Thyroid gland (tissue), 4 donors: ENCODE results near the gene TINAGL1. TPM values are rescaled to one million over a fixed set of nuclear protein-coding genes. Genes with fewer than 3 reads are reported as not detected.
A peak's percentile ranks its signal among the peaks of the same experiment; 100 is the strongest.

ENCODE experiments used
- DNase-seq, 2 donors: peaks; one replicate each; pipeline ENCODE4 v3.0.0-alpha.2; 2019
- H3K27ac ChIP-seq, 3 donors: fragments of 200-600 bp; sonication (generic); 1 replicate in 2 of 3; 2 replicates in 1 of 3; pipeline ENCODE4 v1.5.1; 2016 to 2019; ENCODE audit warnings: mild to moderate bottlenecking in 1 of 3, moderate library complexity in 1 of 3
- H3K27me3 ChIP-seq: fragments of 200-600 bp; sonication (generic); one replicate; pipeline ENCODE4 v1.5.1; 2019
- H3K36me3 ChIP-seq, 2 donors: fragments of 200-600 bp; sonication (generic); one replicate each; pipeline ENCODE4 v1.5.1; 2016 to 2019
- H3K4me1 ChIP-seq, 2 donors: fragments of 200-600 bp; sonication (generic); one replicate each; pipeline ENCODE4 v1.5.1; 2017 to 2019
- H3K4me3 ChIP-seq, 3 donors: fragments of 200-600 bp; sonication (generic); replicated peaks in 1 of 3; 1 replicate in 2 of 3; 2 replicates in 1 of 3; pipeline ENCODE4 v1.5.1; 2016; ENCODE audit warnings: mild to moderate bottlenecking in 1 of 3
- H3K9me3 ChIP-seq: fragments of 200-600 bp; sonication (generic); one replicate; pipeline ENCODE4 v1.5.1; 2017
- POLR2A ChIP-seq, 2 donors: fragments of 450-650 bp; IDR thresholded peaks; one replicate each; pipeline ENCODE4 v1.6.1; 2017; ENCODE audit warnings: antibody characterized with exemption in 2 of 2, mild to moderate bottlenecking in 2 of 2, moderate library complexity in 1 of 2
- WGBS, 2 donors: methylation state at CpG; one replicate each; pipeline ENCODE4 v1.1.5; 2017; 5-methylcytosine and 5-hydroxymethylcytosine counted together
- intact Hi-C: fragments of 100-400 bp; cut with DNase I; formaldehyde crosslinking; loops from one replicate; pipeline ENCODE4 v1.15.1; 2023
- total RNA-seq, 4 donors: library from RNA; depleted of rRNA; stranded (reverse); fragments of >200 nt; gene quantifications; one replicate each; pipeline ENCODE4 v1.2.3, GENCODE V29; 2016
- TF ChIP-seq, protein P1 (sequence below), 6 experiments: fragments of 200-600 bp in 3 of 6; fragments of 450-650 bp in 3 of 6; sonication (generic) in 3 of 6; IDR thresholded peaks; one replicate each; pipeline ENCODE4 v1.5.1; 2016 to 2019; ENCODE audit warnings: antibody characterized with exemption in 6 of 6, mild to moderate bottlenecking in 2 of 6, inconsistent platforms in 1 of 6, moderate library complexity in 1 of 6

The TINAGL1 gene
- total RNA-seq, 4 donors from 2014 or later = 157 to 391 (median 227) TPM

DNA sequence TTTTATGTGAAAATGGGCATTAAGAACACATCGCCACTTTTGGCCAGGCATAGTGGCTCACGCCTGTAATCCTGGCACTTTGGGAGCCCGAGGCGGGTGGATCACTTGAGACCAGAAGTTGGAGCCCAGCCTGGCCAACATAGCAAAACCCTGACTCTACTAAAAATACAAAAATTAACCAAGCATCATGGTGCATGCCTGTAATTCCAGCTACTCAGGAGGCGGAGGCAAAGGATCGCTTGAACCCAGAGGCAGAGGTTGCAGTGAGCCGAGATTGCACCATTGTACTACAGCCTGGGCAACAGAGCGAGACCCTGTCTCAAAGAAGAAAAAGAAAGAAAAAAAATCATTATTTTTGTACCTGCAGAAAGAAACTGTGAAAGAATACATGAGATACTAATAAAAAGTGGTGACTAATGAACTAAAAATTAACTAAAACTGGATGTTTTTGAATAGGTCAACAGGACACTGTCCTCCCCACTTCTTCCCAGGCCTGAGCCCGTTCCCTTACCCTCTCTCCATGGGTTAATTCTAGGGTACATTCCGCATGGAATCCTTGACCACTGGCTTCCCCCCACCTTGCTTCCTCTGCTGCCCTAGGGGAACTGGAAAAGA, 8.3 kb upstream of the TINAGL1 start:
- 48 to 49% methylated on average over 10 of the region's 10 CpGs for WGBS, 2 donors
- intact Hi-C loops = loop anchor here (10.0 kb wide), 2 partner anchors 227 to 397 kb away; no protein-coding TSS in a partner anchor

DNA sequence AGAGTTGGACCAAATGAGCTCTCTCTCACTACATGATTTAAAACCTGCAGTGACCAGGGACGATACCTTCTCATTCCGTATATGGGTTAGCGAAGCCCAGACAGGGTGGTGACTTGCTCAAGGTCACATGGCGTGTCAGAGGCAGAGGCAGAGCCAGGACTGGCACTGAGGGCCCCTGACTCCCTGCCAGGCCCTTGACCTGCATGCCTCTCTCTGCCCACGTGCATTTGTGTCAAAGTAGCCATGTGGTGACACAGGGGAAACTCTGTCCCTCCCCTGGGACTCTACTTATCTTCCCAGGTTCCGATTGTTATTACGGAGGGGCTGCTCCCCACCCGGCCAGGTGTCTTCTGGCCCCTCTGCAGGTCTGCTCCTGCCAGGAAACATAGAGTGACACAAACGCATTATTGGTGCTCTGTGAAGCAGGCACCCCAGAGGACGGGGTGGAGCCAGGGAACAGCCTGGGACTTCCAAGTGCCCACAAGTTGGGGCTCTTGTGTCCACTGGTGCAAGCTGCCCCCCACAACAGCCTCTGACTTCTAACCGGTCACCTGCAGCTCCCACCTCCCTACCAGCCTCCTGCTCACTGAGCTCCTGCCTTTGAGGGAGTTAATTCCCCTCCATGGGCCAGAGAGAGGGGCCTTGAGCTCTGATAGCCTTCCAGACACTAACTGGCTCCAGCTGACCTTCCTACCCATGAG, 7.3 kb upstream of the TINAGL1 start:
- peak in 1 of 2 donors; percentile 48 for TF ChIP-seq POLR2A (IDR thresholded peaks at IDR 0.05)
- TF ChIP-seq, protein P1, sequence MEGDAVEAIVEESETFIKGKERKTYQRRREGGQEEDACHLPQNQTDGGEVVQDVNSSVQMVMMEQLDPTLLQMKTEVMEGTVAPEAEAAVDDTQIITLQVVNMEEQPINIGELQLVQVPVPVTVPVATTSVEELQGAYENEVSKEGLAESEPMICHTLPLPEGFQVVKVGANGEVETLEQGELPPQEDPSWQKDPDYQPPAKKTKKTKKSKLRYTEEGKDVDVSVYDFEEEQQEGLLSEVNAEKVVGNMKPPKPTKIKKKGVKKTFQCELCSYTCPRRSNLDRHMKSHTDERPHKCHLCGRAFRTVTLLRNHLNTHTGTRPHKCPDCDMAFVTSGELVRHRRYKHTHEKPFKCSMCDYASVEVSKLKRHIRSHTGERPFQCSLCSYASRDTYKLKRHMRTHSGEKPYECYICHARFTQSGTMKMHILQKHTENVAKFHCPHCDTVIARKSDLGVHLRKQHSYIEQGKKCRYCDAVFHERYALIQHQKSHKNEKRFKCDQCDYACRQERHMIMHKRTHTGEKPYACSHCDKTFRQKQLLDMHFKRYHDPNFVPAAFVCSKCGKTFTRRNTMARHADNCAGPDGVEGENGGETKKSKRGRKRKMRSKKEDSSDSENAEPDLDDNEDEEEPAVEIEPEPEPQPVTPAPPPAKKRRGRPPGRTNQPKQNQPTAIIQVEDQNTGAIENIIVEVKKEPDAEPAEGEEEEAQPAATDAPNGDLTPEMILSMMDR (IDR thresholded peaks at IDR 0.05) = no peak
- intact Hi-C loops = loop anchor here (10.0 kb wide), 2 partner anchors 226 to 396 kb away; no protein-coding TSS in a partner anchor

More for the DNA sequence above, 8.3 kb upstream of the TINAGL1 start:
- peak; percentile 83 to 90 for DNase-seq
- no peak overlapping the region for H3K4me3 ChIP-seq
- H3K27ac ChIP-seq = peak overlapping the region; percentile 82 to 97 (median 83)
- peaks cover 38 to 67% of the 10 kb centered on the region in 2 donors for H3K4me1 ChIP-seq
- no peaks in the 10 kb centered on the region for H3K36me3 ChIP-seq
- TF ChIP-seq, protein P1 (IDR thresholded peaks at IDR 0.05) = no peak
- TF ChIP-seq POLR2A (IDR thresholded peaks at IDR 0.05) = peak in 1 of 2 donors; percentile 14
- H3K9me3 ChIP-seq = no peaks in the 10 kb centered on the region
- H3K27me3 ChIP-seq = no peaks in the 10 kb centered on the region

DNA sequence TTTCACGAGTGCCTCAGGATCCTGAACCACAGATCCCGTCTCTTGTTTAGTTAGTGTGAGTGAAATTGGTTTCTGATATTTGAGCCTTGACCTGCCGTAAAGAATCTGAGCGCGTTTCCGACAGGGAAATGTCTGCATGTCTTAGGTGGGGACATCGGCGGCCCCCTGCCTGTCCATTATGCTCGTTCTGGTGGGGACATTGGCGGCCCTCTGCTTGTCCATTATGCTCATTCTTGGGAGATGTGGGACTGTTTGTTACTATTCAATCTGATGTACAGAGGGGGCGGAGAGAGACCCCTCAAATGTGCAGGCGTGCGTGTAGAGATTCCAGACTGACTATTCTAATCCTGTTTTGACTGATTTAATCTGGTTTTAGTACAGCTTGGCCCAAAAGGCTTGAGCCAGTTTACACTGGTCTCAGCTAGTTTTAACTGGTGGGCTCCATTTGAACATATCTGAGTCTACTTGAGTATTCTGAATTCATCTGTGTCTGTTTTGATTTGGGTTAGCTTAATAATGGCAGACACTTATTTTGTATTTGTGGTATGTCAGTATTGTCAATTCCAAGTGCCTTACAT, 6.6 kb upstream of the TINAGL1 start:
- no peaks in the 10 kb centered on the region for H3K9me3 ChIP-seq
- TF ChIP-seq, protein P1 (IDR thresholded peaks at IDR 0.05) = no peak
- no peak for TF ChIP-seq POLR2A (IDR thresholded peaks at IDR 0.05)
- intact Hi-C loops = loop anchor here (10.0 kb wide), 2 partner anchors 225 to 395 kb away; no protein-coding TSS in a partner anchor
- peak overlapping the region; percentile 82 to 97 (median 83) for H3K27ac ChIP-seq
- peak; percentile 67 to 72 for DNase-seq
- no peaks in the 10 kb centered on the region for H3K27me3 ChIP-seq
- 33 to 52% methylated on average over 13 of the region's 13 CpGs for WGBS, 2 donors
- no peak overlapping the region for H3K4me3 ChIP-seq
- no peaks in the 10 kb centered on the region for H3K36me3 ChIP-seq
- H3K4me1 ChIP-seq = peaks cover 53 to 67% of the 10 kb centered on the region in 2 donors

More for the DNA sequence above, 7.3 kb upstream of the TINAGL1 start:
- Histone ChIP-seq H3K4me3 (no peak overlapping the region), H3K4me1 (peaks cover 47 to 67% of the 10 kb centered on the region in 2 donors), H3K36me3 (no peaks in the 10 kb centered on the region), H3K27ac (peak overlapping the region; percentile 82 to 97 (median 83)), H3K9me3 (no peaks in the 10 kb centered on the region), H3K27me3 (no peaks in the 10 kb centered on the region)
- 24 to 59% methylated on average over 9 of the region's 11 CpGs for WGBS, 2 donors
- peak; percentile 94 to 96 for DNase-seq

DNA sequence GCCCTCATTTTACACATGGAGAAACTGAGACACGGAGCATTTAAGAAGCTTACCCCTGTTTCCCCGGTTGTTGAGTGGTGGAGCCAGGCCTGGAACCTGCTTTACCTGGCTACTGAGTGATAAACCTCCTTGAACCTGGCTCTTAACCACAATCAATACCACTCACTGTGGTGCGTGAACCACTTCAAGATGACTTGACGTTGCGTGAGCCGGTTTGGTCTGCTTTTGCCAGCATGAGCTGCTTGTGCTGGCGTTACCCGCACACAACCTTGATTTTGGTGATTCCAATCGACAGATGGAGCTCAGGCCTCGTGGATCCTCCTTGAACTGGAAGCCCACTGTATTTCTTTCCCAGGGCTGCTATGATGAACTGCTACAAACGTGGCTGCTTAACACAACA, 6.1 kb upstream of the TINAGL1 start:
- Histone ChIP-seq H3K4me3 (no peak overlapping the region), H3K27ac (peak overlapping the region; percentile 82 to 97 (median 83)), H3K36me3 (no peaks in the 10 kb centered on the region), H3K9me3 (no peaks in the 10 kb centered on the region), H3K27me3 (no peaks in the 10 kb centered on the region), H3K4me1 (peaks cover 59 to 71% of the 10 kb centered on the region in 2 donors)
- 61 to 72% methylated on average over 11 of the region's 11 CpGs for WGBS, 2 donors
- DNase-seq = no peak
- TF ChIP-seq, protein P1 (IDR thresholded peaks at IDR 0.05) = no peak
- TF ChIP-seq POLR2A (IDR thresholded peaks at IDR 0.05) = no peak
- intact Hi-C loops = no loop called here
